ENCODE measurements around the gene CACNA1B.

Gene CACNA1B

DNA sequence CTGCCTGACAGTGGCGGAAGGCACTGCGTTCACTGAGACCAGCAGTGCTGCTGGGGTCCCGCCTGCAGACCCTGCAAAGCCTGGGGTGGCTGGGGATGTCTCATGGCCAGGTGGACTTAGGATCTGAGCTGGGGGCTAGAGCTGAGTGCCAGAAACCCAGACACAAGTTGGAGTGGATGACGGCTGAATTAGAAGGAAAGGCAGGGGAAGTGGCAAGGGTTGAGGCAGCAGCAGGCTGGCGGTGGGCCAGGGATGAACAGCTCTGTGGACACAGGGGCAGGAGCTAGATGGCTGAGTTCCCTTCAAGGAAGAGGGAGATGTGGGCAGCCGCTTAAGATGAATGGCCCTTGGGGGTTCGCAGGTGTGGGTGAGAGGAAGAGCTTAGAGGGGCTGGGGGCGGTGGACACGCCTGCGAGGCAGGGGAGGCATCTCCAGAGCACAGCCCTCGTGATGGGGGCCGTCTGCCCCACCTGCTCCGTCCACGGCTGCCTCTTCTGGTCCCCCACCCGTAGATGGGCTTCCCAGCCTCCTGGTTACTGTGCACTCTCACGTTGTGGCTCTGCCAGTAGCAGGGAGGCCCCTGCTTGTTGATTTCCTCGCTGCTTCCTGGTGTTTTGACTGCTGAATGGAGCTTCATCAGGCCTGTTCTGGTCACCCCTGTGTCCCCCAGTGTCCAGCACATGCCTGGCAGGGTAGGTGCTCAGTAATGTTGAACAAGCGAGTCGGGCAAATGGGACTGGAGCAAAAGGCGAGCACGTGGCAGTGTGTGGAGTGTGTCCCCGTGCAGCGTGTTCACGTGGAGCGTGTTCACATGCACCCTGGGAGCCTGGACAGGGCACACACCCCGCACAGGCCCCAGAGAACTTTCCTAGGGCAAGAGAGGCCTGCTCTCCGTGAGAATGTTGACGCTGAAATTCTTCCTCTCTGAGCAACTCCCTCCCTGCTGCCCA lies 168.2 kb downstream of the CACNA1B start:
- Mint-ChIP-seq H3K27me3 (peaks cover 39% of the 10 kb centered on the region), H3K4me3 (no peak overlapping the region), H3K4me1 (no peaks in the 10 kb centered on the region), H3K27ac (peak overlapping the region in 1 of 2 donors; percentile 49), H3K9me3 (no peaks in the 10 kb centered on the region)
- no peak for DNase-seq
- no peak for ATAC-seq

GRCh38 chr9:138046641-138047301 lies 169.2 kb downstream of the CACNA1B start:
- H3K4me3 Mint-ChIP-seq: no peak overlapping the region
- no peaks in the 10 kb centered on the region for H3K9me3 Mint-ChIP-seq
- no peak for ATAC-seq
- H3K4me1 Mint-ChIP-seq: no peaks in the 10 kb centered on the region
- no peak overlapping the region for H3K27ac Mint-ChIP-seq
- peaks cover 47% of the 10 kb centered on the region for H3K27me3 Mint-ChIP-seq
- DNase-seq: no peak

DNA sequence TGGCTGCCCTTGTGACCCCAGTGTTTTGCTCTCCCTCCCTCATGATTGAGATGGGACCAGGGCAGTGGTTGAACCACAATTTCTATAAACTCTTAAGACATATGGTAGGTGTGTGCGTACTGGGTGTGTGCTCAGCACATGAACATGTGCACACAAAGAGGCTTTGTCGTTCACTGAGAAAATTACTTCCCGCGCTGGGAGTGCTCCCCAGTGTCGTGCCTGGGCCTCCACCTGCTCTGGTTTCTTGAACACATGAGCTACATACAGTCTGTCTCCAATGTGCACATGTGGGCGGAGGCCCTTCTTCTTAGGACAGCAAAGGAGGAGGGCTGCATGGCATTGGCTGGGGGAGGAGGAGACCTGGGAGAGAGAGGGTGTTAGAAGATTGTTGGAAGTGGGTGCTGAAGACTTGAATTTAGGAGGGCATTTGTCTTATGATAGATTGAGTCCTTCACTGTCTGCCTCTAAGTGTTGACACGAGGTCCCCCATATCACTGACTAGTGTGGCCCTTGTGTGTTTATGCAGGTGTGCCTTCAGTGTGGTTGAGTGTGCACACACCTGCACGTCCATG lies 170.0 kb downstream of the CACNA1B start:
- DNase-seq (no peak), ATAC-seq (no peak)
- H3K27ac Mint-ChIP-seq: no peak overlapping the region
- H3K4me1 Mint-ChIP-seq: no peaks in the 10 kb centered on the region
- H3K27me3 Mint-ChIP-seq: peaks cover 54% of the 10 kb centered on the region
- H3K9me3 Mint-ChIP-seq: no peaks in the 10 kb centered on the region
- H3K4me3 Mint-ChIP-seq: no peak overlapping the region

- no peak for DNase-seq
- Mint-ChIP-seq H3K4me1 (no peaks in the 10 kb centered on the region), H3K9me3 (no peaks in the 10 kb centered on the region), H3K4me3 (no peak overlapping the region), H3K27me3 (peaks cover 49% of the 10 kb centered on the region), H3K27ac (no peak overlapping the region)
- no peak for ATAC-seq
Measured at GRCh38 chr9:138048184-138048583, 170.6 kb downstream of the CACNA1B start.

GRCh38 chr9:138049085-138049778 lies 171.7 kb downstream of the CACNA1B start:
- no peak for ATAC-seq
- Mint-ChIP-seq H3K9me3 (no peaks in the 10 kb centered on the region), H3K27ac (no peak overlapping the region), H3K27me3 (peaks cover 47% of the 10 kb centered on the region), H3K4me1 (no peaks in the 10 kb centered on the region), H3K4me3 (no peak overlapping the region)
- no peak for DNase-seq

- ATAC-seq (no peak), DNase-seq (no peak)
- Mint-ChIP-seq H3K27ac (peak overlapping the region in 1 of 2 donors; percentile 77), H3K9me3 (no peaks in the 10 kb centered on the region), H3K27me3 (peaks cover 43% of the 10 kb centered on the region), H3K4me3 (no peak overlapping the region), H3K4me1 (no peaks in the 10 kb centered on the region)
Measured at GRCh38 chr9:138049779-138050471, 172.3 kb downstream of the CACNA1B start.

- peak overlapping the region in 1 of 2 donors; percentile 84 for H3K27ac Mint-ChIP-seq
- ATAC-seq (no peak), DNase-seq (no peak)
- H3K4me1 Mint-ChIP-seq: no peaks in the 10 kb centered on the region
- no peaks in the 10 kb centered on the region for H3K9me3 Mint-ChIP-seq
- H3K27me3 Mint-ChIP-seq: peaks cover 35% of the 10 kb centered on the region
- no peak overlapping the region for H3K4me3 Mint-ChIP-seq
Measured at GRCh38 chr9:138050472-138051330, 173.1 kb downstream of the CACNA1B start.

DNA sequence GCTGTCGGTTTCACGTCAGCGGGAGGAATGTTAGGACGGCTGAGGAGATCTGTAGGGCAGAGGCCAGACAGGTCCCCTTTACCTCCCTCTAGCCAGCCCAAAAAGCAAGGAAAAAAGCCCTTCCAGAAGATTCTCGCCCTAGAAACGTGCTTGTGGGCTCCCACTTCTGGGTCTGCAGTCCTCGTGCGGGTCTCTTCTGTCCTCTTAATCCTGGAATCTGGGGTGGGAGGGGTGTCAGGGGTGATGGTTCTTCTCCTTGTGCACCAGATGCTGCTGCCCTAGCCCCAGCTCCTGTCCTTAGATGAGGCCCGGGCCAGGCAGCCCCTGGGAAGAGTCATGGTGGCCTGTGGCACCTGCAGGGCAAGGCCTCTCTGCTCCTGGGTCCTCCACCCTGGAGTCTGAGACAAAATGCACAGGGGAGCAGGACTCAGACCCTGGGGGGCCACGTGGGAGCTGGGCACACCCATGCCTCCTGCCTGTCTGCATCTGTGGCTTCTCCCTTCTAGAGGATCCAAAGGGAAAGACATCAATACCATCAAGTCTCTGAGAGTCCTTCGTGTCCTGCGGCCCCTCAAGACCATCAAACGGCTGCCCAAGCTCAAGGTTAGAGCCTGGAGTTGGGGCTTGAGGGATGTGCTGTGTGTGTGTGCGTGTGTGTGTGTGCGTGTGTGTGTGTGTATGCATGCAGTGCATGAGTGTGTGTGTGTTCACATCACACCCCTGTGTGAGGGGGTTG lies 174.2 kb downstream of the CACNA1B start:
- H3K4me1 Mint-ChIP-seq: no peaks in the 10 kb centered on the region
- ATAC-seq: no peak
- peaks cover 32% of the 10 kb centered on the region for H3K27me3 Mint-ChIP-seq
- H3K9me3 Mint-ChIP-seq: no peaks in the 10 kb centered on the region
- no peak overlapping the region for H3K4me3 Mint-ChIP-seq
- no peak for DNase-seq
- no peak overlapping the region for H3K27ac Mint-ChIP-seq

GRCh38 chr9:138052322-138052615 lies 174.7 kb downstream of the CACNA1B start:
- no peak overlapping the region for H3K4me3 Mint-ChIP-seq
- H3K27me3 Mint-ChIP-seq: peaks cover 32% of the 10 kb centered on the region
- H3K4me1 Mint-ChIP-seq: no peaks in the 10 kb centered on the region
- DNase-seq (no peak), ATAC-seq (no peak)
- no peaks in the 10 kb centered on the region for H3K9me3 Mint-ChIP-seq
- no peak overlapping the region for H3K27ac Mint-ChIP-seq

GRCh38 chr9:138052635-138053320 lies 175.2 kb downstream of the CACNA1B start:
- peaks cover 32% of the 10 kb centered on the region for H3K27me3 Mint-ChIP-seq

DNA sequence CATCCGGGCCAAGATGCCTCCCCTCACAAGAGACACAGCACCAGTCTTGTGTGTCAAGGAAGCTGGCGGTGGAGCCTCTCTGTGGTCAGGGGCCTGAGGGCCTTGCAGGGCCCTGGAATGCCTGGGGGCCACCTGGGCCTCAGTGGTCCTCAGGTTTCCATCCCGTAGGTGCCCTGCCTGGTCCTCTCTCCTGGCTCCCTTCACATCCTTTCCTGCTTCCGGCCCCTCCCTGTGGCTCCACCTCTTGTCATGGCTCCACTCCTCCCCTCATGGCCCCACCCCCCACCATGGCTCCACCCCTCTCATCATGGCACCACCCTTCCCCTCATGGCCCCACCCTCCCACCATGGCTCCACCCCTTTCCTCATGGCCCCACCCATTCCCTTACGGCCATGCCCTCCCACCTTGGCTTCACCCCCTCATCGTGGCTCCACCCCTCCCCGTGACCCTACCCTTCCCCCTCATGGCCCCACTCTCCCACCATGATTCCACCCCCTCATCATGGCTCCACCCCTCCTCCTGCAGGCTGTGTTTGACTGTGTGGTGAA lies 175.8 kb downstream of the CACNA1B start:
- DNase-seq: no peak
- Mint-ChIP-seq H3K4me3 (no peak overlapping the region), H3K4me1 (no peaks in the 10 kb centered on the region), H3K27me3 (peaks cover 32% of the 10 kb centered on the region), H3K27ac (no peak overlapping the region), H3K9me3 (no peaks in the 10 kb centered on the region)
- no peak for ATAC-seq

More at GRCh38 chr9:138052635-138053320, 175.2 kb downstream of the CACNA1B start:
- DNase-seq (no peak), ATAC-seq (no peak)
- no peak overlapping the region for H3K4me3 Mint-ChIP-seq
- no peaks in the 10 kb centered on the region for H3K9me3 Mint-ChIP-seq
- no peaks in the 10 kb centered on the region for H3K4me1 Mint-ChIP-seq
- H3K27ac Mint-ChIP-seq: no peak overlapping the region

- peaks cover 32% of the 10 kb centered on the region for H3K27me3 Mint-ChIP-seq
- no peak for DNase-seq
- H3K9me3 Mint-ChIP-seq: no peaks in the 10 kb centered on the region
- no peak overlapping the region for H3K4me3 Mint-ChIP-seq
- no peaks in the 10 kb centered on the region for H3K4me1 Mint-ChIP-seq
- H3K27ac Mint-ChIP-seq: no peak overlapping the region
- ATAC-seq: no peak
Measured at GRCh38 chr9:138053996-138054752, 176.6 kb downstream of the CACNA1B start.

DNA sequence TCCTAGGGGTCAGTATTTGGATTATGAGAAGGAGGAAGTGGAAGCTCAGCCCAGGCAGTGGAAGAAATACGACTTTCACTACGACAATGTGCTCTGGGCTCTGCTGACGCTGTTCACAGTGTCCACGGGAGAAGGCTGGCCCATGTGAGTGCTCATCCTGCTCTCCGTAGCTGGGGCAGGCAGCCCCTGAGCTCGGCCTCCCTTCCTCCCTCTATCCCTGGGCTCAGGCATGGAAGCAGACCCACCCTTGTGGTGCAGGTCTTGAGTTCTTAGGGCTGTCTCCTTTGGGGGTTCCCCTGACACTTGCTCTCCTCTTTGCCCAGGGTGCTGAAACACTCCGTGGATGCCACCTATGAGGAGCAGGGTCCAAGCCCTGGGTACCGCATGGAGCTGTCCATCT lies 180.1 kb downstream of the CACNA1B start:
- ATAC-seq (no peak), DNase-seq (no peak)
- no peak overlapping the region for H3K27ac Mint-ChIP-seq
- H3K27me3 Mint-ChIP-seq: no peaks in the 10 kb centered on the region
- no peaks in the 10 kb centered on the region for H3K9me3 Mint-ChIP-seq
- H3K4me3 Mint-ChIP-seq: no peak overlapping the region
- H3K4me1 Mint-ChIP-seq: no peaks in the 10 kb centered on the region

Data from stimulated activated naive CD8-positive, alpha-beta T cell treated with anti-CD3 and anti-CD28 coated beads, Interleukin-15, amount 100 ng/mL, for 72 hours (primary cell).